Activated effector memory CD4-positive, alpha-beta T cell treated with Interleukin-2 at 50 U/mL for 16 hours (primary cell): ENCODE results near the gene ARHGDIA.

Source experiments
- DNase-seq: peaks from one replicate; pipeline ENCODE4 v3.0.0-alpha.2; 2020

The ARHGDIA gene

GRCh38 chr17:81885869-81886548 is 14.9 kb upstream of the ARHGDIA start:
- no peak for DNase-seq

- no peak for DNase-seq
These were observed 14.3 kb upstream of the ARHGDIA start for GRCh38 chr17:81885454-81885853.

- no peak for DNase-seq
These were observed 13.8 kb upstream of the ARHGDIA start for GRCh38 chr17:81884968-81885367.

GRCh38 chr17:81884520-81884919 is 13.4 kb upstream of the ARHGDIA start:
- no peak for DNase-seq

- DNase-seq: no peak
These were observed 8.0 kb upstream of the ARHGDIA start for GRCh38 chr17:81879121-81879520.

- DNase-seq: no peak
These were observed 7.2 kb upstream of the ARHGDIA start for GRCh38 chr17:81878294-81878693.

GRCh38 chr17:81877569-81877968 is 6.4 kb upstream of the ARHGDIA start:
- DNase-seq: no peak

GRCh38 chr17:81871387-81872230 is 472 bp upstream of the ARHGDIA start:
- DNase-seq: peak; percentile 91

GRCh38 chr17:81870131-81870980 is 781 bp downstream of the ARHGDIA start:
- no peak for DNase-seq

GRCh38 chr17:81869221-81870130 is 1.7 kb downstream of the ARHGDIA start:
- no peak for DNase-seq

- no peak for DNase-seq
These were observed 2.4 kb downstream of the ARHGDIA start for GRCh38 chr17:81868674-81869220.

- DNase-seq: no peak
These were observed 3.0 kb downstream of the ARHGDIA start for GRCh38 chr17:81867991-81868673.

- DNase-seq: no peak
These were observed 3.8 kb downstream of the ARHGDIA start for GRCh38 chr17:81867170-81867990.

GRCh38 chr17:81866440-81867169 is 4.5 kb downstream of the ARHGDIA start:
- DNase-seq: no peak

GRCh38 chr17:81865733-81866439 is 5.3 kb downstream of the ARHGDIA start:
- DNase-seq: no peak

- no peak for DNase-seq
These were observed 5.8 kb downstream of the ARHGDIA start for GRCh38 chr17:81865358-81865732.

- no peak for DNase-seq
These were observed 7.0 kb downstream of the ARHGDIA start for GRCh38 chr17:81863833-81864768.

GRCh38 chr17:81863123-81863675 is 7.9 kb downstream of the ARHGDIA start:
- DNase-seq: no peak
